ENCODE results near the gene IL9R. TPM values are rescaled to one million over a fixed set of nuclear protein-coding genes. Genes with fewer than 3 reads are reported as not detected.

The IL9R gene
- total and polyA plus RNA-seq, 2 experiments from 2014 or later, result 0.31 to 0.39 TPM

DNA sequence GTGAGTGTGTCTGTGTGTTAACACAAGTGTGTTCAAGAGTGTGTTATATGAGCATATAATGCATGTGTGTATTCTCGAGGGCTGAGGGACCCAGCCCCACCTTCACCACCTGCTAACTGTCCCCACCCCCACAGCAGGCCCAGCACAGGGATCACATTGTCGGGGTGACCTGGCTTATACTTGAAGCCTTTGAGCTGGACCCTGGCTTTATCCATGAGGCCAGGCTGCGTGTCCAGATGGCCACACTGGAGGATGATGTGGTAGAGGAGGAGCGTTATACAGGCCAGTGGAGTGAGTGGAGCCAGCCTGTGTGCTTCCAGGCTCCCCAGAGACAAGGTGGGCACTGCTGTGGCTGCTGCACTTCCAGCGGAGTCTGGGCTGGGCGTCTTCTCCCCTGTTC is 7.6 kb downstream of the IL9R start:
- Histone ChIP-seq H3K27ac (ENCODE audit: low read depth) (no peak overlapping the region), H3K27me3 (ENCODE audit: insufficient read depth) (no peaks in the 10 kb centered on the region), H3F3A (replicated peaks; ENCODE audit: low read depth) (peaks cover 2% of the 10 kb centered on the region; the same call in 1 of the 2 replicates), H3K4me2 (no peak overlapping the region), H4K20me1 (replicated peaks; ENCODE audit: insufficient read depth) (no peaks in the 10 kb centered on the region), H3K4me1 (ENCODE audit: insufficient read depth) (no peaks in the 10 kb centered on the region), H3K9me2 (ENCODE audit: insufficient read depth) (no peaks in the 10 kb centered on the region), H2AFZ (no peak overlapping the region), H3K79me2 (replicated peaks; ENCODE audit: insufficient read depth) (no peaks in the 10 kb centered on the region), H3K4me3 (no peak overlapping the region), H3K36me3 (ENCODE audit: insufficient read depth) (no peaks in the 10 kb centered on the region)
- Mint-ChIP-seq H3K27me3 (ENCODE audit: insufficient read depth, low read depth, poor library complexity) (peaks cover 5% of the 10 kb centered on the region), H3K4me1 (no peaks in the 10 kb centered on the region), H3K4me3 (no peak overlapping the region), H3K9me3 (peaks cover 62% of the 10 kb centered on the region), H3K27ac (no peak overlapping the region), H3K36me3 (ENCODE audit: low read depth) (peaks cover 24% of the 10 kb centered on the region)
- no peak for ATAC-seq
- TF ChIP-seq ZNF114 (CRISPR knock-in tag; IDR thresholded peaks at IDR 0.05), result no peak
- TF ChIP-seq EZH2 (IDR thresholded peaks at IDR 0.05; ENCODE audit: low read depth, unreplicated experiment), result no peak
- TF ChIP-seq, protein P1, sequence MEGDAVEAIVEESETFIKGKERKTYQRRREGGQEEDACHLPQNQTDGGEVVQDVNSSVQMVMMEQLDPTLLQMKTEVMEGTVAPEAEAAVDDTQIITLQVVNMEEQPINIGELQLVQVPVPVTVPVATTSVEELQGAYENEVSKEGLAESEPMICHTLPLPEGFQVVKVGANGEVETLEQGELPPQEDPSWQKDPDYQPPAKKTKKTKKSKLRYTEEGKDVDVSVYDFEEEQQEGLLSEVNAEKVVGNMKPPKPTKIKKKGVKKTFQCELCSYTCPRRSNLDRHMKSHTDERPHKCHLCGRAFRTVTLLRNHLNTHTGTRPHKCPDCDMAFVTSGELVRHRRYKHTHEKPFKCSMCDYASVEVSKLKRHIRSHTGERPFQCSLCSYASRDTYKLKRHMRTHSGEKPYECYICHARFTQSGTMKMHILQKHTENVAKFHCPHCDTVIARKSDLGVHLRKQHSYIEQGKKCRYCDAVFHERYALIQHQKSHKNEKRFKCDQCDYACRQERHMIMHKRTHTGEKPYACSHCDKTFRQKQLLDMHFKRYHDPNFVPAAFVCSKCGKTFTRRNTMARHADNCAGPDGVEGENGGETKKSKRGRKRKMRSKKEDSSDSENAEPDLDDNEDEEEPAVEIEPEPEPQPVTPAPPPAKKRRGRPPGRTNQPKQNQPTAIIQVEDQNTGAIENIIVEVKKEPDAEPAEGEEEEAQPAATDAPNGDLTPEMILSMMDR (conservative IDR thresholded peaks at IDR 0.05; ENCODE audit: low read depth in 2 of 2), result no peak
- TF ChIP-seq, protein P2, sequence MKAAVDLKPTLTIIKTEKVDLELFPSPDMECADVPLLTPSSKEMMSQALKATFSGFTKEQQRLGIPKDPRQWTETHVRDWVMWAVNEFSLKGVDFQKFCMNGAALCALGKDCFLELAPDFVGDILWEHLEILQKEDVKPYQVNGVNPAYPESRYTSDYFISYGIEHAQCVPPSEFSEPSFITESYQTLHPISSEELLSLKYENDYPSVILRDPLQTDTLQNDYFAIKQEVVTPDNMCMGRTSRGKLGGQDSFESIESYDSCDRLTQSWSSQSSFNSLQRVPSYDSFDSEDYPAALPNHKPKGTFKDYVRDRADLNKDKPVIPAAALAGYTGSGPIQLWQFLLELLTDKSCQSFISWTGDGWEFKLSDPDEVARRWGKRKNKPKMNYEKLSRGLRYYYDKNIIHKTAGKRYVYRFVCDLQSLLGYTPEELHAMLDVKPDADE (IDR thresholded peaks at IDR 0.05), result no peak
- TF ChIP-seq JUNB (IDR thresholded peaks at IDR 0.05; ENCODE audit: unreplicated experiment), result no peak
- TF ChIP-seq NANOG (IDR thresholded peaks at IDR 0.05; ENCODE audit: borderline replicate concordance), result no peak
- no peak for TF ChIP-seq STAT1 (IDR thresholded peaks at IDR 0.05; ENCODE audit: unreplicated experiment)
- TF ChIP-seq, protein P3, sequence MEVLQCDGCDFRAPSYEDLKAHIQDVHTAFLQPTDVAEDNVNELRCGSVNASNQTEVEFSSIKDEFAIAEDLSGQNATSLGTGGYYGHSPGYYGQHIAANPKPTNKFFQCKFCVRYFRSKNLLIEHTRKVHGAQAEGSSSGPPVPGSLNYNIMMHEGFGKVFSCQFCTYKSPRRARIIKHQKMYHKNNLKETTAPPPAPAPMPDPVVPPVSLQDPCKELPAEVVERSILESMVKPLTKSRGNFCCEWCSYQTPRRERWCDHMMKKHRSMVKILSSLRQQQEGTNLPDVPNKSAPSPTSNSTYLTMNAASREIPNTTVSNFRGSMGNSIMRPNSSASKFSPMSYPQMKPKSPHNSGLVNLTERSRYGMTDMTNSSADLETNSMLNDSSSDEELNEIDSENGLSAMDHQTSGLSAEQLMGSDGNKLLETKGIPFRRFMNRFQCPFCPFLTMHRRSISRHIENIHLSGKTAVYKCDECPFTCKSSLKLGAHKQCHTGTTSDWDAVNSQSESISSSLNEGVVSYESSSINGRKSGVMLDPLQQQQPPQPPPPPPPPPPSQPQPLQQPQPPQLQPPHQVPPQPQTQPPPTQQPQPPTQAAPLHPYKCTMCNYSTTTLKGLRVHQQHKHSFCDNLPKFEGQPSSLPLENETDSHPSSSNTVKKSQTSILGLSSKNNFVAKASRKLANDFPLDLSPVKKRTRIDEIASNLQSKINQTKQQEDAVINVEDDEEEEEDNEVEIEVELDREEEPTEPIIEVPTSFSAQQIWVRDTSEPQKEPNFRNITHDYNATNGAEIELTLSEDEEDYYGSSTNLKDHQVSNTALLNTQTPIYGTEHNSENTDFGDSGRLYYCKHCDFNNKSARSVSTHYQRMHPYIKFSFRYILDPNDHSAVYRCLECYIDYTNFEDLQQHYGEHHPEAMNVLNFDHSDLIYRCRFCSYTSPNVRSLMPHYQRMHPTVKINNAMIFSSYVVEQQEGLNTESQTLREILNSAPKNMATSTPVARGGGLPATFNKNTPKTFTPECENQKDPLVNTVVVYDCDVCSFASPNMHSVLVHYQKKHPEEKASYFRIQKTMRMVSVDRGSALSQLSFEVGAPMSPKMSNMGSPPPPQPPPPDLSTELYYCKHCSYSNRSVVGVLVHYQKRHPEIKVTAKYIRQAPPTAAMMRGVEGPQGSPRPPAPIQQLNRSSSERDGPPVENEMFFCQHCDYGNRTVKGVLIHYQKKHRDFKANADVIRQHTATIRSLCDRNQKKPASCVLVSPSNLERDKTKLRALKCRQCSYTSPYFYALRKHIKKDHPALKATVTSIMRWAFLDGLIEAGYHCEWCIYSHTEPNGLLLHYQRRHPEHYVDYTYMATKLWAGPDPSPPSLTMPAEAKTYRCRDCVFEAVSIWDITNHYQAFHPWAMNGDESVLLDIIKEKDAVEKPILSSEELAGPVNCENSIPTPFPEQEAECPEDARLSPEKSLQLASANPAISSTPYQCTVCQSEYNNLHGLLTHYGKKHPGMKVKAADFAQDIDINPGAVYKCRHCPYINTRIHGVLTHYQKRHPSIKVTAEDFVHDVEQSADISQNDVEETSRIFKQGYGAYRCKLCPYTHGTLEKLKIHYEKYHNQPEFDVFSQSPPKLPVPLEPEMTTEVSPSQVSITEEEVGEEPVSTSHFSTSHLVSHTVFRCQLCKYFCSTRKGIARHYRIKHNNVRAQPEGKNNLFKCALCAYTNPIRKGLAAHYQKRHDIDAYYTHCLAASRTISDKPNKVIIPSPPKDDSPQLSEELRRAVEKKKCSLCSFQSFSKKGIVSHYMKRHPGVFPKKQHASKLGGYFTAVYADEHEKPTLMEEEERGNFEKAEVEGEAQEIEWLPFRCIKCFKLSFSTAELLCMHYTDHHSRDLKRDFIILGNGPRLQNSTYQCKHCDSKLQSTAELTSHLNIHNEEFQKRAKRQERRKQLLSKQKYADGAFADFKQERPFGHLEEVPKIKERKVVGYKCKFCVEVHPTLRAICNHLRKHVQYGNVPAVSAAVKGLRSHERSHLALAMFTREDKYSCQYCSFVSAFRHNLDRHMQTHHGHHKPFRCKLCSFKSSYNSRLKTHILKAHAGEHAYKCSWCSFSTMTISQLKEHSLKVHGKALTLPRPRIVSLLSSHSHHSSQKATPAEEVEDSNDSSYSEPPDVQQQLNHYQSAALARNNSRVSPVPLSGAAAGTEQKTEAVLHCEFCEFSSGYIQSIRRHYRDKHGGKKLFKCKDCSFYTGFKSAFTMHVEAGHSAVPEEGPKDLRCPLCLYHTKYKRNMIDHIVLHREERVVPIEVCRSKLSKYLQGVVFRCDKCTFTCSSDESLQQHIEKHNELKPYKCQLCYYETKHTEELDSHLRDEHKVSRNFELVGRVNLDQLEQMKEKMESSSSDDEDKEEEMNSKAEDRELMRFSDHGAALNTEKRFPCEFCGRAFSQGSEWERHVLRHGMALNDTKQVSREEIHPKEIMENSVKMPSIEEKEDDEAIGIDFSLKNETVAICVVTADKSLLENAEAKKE (CRISPR knock-in tag; IDR thresholded peaks at IDR 0.05), result no peak
- no peak for TF ChIP-seq POLR2AphosphoS5 (IDR thresholded peaks at IDR 0.05; ENCODE audit: low read depth)
- no peak for TF ChIP-seq CREB1 (CRISPR knock-in tag; IDR thresholded peaks at IDR 0.05; ENCODE audit: low read depth)
- TF ChIP-seq, protein P4, sequence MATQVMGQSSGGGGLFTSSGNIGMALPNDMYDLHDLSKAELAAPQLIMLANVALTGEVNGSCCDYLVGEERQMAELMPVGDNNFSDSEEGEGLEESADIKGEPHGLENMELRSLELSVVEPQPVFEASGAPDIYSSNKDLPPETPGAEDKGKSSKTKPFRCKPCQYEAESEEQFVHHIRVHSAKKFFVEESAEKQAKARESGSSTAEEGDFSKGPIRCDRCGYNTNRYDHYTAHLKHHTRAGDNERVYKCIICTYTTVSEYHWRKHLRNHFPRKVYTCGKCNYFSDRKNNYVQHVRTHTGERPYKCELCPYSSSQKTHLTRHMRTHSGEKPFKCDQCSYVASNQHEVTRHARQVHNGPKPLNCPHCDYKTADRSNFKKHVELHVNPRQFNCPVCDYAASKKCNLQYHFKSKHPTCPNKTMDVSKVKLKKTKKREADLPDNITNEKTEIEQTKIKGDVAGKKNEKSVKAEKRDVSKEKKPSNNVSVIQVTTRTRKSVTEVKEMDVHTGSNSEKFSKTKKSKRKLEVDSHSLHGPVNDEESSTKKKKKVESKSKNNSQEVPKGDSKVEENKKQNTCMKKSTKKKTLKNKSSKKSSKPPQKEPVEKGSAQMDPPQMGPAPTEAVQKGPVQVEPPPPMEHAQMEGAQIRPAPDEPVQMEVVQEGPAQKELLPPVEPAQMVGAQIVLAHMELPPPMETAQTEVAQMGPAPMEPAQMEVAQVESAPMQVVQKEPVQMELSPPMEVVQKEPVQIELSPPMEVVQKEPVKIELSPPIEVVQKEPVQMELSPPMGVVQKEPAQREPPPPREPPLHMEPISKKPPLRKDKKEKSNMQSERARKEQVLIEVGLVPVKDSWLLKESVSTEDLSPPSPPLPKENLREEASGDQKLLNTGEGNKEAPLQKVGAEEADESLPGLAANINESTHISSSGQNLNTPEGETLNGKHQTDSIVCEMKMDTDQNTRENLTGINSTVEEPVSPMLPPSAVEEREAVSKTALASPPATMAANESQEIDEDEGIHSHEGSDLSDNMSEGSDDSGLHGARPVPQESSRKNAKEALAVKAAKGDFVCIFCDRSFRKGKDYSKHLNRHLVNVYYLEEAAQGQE (IDR thresholded peaks at IDR 0.05; ENCODE audit: unreplicated experiment), result no peak
- no peak for TF ChIP-seq ZNF331 (CRISPR knock-in tag; IDR thresholded peaks at IDR 0.05; ENCODE audit: low read depth)
- TF ChIP-seq EZH2phosphoT487 (IDR thresholded peaks at IDR 0.05; ENCODE audit: unreplicated experiment), result no peak
- no peak for DNase-seq (ENCODE audit: low spot score)

All from GM23338 (cell line).